ENCODE measurements around the gene CNTN6.

DNA sequence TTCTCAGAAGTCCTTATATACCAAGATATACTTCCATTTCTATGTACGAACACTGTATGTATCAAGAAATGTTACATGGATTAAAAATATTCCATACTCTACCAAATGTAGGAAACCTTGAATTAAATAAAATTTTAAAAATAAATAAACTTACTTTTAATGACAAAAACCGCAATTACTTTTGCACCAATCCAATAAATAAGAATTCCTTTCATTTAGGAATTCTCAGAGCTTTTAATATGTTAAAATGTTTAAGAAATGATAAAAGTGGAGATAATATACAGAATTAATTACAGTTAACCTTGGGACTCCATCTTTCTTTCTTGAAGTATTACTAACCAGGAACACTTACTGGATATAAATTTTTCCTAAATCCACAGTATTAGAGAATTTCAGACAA lies 272.7 kb downstream of the CNTN6 start:
- TF ChIP-seq, protein P1, sequence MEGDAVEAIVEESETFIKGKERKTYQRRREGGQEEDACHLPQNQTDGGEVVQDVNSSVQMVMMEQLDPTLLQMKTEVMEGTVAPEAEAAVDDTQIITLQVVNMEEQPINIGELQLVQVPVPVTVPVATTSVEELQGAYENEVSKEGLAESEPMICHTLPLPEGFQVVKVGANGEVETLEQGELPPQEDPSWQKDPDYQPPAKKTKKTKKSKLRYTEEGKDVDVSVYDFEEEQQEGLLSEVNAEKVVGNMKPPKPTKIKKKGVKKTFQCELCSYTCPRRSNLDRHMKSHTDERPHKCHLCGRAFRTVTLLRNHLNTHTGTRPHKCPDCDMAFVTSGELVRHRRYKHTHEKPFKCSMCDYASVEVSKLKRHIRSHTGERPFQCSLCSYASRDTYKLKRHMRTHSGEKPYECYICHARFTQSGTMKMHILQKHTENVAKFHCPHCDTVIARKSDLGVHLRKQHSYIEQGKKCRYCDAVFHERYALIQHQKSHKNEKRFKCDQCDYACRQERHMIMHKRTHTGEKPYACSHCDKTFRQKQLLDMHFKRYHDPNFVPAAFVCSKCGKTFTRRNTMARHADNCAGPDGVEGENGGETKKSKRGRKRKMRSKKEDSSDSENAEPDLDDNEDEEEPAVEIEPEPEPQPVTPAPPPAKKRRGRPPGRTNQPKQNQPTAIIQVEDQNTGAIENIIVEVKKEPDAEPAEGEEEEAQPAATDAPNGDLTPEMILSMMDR (conservative IDR thresholded peaks at IDR 0.05 in 1 of 2, IDR thresholded peaks at IDR 0.05 in 1 of 2; ENCODE audit: extremely low read depth in 1 of 2, insufficient read depth in 1 of 2, low read depth in 1 of 2, low read length in 2 of 2) = no peak
- no peak for TF ChIP-seq EZH2 (IDR thresholded peaks at IDR 0.05; ENCODE audit: borderline replicate concordance, low read length)
